PC-3 (cell line): ENCODE results near the gene ENAH. TPM values are rescaled to one million over a fixed set of nuclear protein-coding genes. Genes with fewer than 3 reads are reported as not detected.

ENCODE experiments used
- ATAC-seq: fragments of 200-7000 bp; cut with Tn5 transposase; 2 replicates; pipeline ENCODE4 v1.9.1; 2020; ENCODE audit warnings: mild to moderate bottlenecking, moderate library complexity
- BruUV-seq: library from RNA; stranded (reverse); fragments of 400-500 nt; replicated peaks from 2 replicates; lab custom pipeline; 2021; lab: Mats Ljungman, UMichigan
- CTCF ChIA-PET: fragments of 300-600 bp; sonication (Branson Sonifier 250); formaldehyde crosslinking; loops from one replicate; lab custom pipeline; 2022; ENCODE audit warnings: antibody characterized with exemption; lab: Charles Lee
- POLR2A ChIA-PET: fragments of 300-600 bp; sonication (Branson Sonifier 250); formaldehyde crosslinking; loops from one replicate; lab custom pipeline; 2022; ENCODE audit warnings: antibody characterized with exemption; ENCODE audit not compliant: unreplicated experiment; lab: Charles Lee
- DNase-seq: peaks from one replicate; pipeline ENCODE4 v3.0.0-alpha.2; 2015
- H2AFZ ChIP-seq: fragments of 300-600 bp; sonication (generic); 2 replicates; pipeline ENCODE4 v1.6.0; 2016; ENCODE audit warnings: antibody characterized with exemption, low read length
- H3F3A ChIP-seq: fragments of 300-600 bp; sonication (generic); one replicate; pipeline ENCODE4 v1.6.0; 2017; ENCODE audit warnings: antibody characterized with exemption, low read length, control low read depth, mild to moderate bottlenecking; ENCODE audit not compliant: unreplicated experiment
- H3K27ac ChIP-seq: fragments of 300-600 bp; sonication (generic); 2 replicates; pipeline ENCODE4 v1.5.1; 2016; ENCODE audit warnings: mild to moderate bottlenecking, low read length
- H3K27me3 ChIP-seq: fragments of 300-600 bp; sonication (generic); 2 replicates; pipeline ENCODE4 v1.6.1; 2016; ENCODE audit warnings: low read length, mixed read lengths
- H3K36me3 ChIP-seq: fragments of 300-600 bp; sonication (generic); 2 replicates; pipeline ENCODE4 v1.6.1; 2016; ENCODE audit warnings: low read depth, mixed run types, low read length, mixed read lengths
- H3K4me1 ChIP-seq: fragments of 300-600 bp; sonication (generic); 2 replicates; pipeline ENCODE4 v1.5.1; 2016; ENCODE audit warnings: low read length; ENCODE audit not compliant: insufficient read depth
- H3K4me2 ChIP-seq: fragments of 300-600 bp; sonication (generic); 2 replicates; pipeline ENCODE4 v1.6.0; 2016; ENCODE audit warnings: low read length
- H3K4me3 ChIP-seq: fragments of 300-600 bp; sonication (generic); 2 replicates; pipeline ENCODE4 v1.5.1; 2016; ENCODE audit warnings: mild to moderate bottlenecking, low read length, mixed read lengths
- H3K79me2 ChIP-seq: fragments of 300-600 bp; sonication (generic); 2 replicates; pipeline ENCODE4 v1.6.1; 2017; ENCODE audit warnings: low read length, mixed read lengths
- H3K9ac ChIP-seq: fragments of 300-600 bp; sonication (generic); 2 replicates; pipeline ENCODE4 v1.6.0; 2016; ENCODE audit warnings: mild to moderate bottlenecking, low read length
- H3K9me2 ChIP-seq: fragments of 300-600 bp; sonication (generic); replicated peaks from 2 replicates; pipeline ENCODE4 v1.6.1; 2016; ENCODE audit warnings: mixed run types, low read length, mixed read lengths
- H3K9me3 ChIP-seq: fragments of 300-600 bp; sonication (generic); 2 replicates; pipeline ENCODE4 v1.6.1; 2016; ENCODE audit warnings: low read length, mixed read lengths
- H4K20me1 ChIP-seq: fragments of 300-600 bp; sonication (generic); 2 replicates; pipeline ENCODE4 v1.6.1; 2016; ENCODE audit warnings: low read length, mixed read lengths
- CTCF ChIP-seq: fragments of 300-600 bp; sonication (generic); conservative IDR thresholded peaks from 2 replicates; pipeline ENCODE4 v1.5.1; 2017; ENCODE audit warnings: antibody characterized with exemption, low read depth, mild to moderate bottlenecking, low read length
- EZH2 ChIP-seq: fragments of 300-600 bp; sonication (generic); IDR thresholded peaks from one replicate; pipeline ENCODE4 v1.6.1; 2017; ENCODE audit warnings: antibody characterized with exemption, mild to moderate bottlenecking, low read length; ENCODE audit not compliant: unreplicated experiment
- EZH2phosphoT487 ChIP-seq: fragments of 300-600 bp; sonication (generic); IDR thresholded peaks from 2 replicates; pipeline ENCODE4 v1.6.1; 2018; ENCODE audit warnings: mild to moderate bottlenecking, antibody characterized with exemption, low read length, borderline replicate concordance
- intact Hi-C: fragments of 100-400 bp; cut with micrococcal nuclease; formaldehyde crosslinking; loops from 2 replicates; pipeline ENCODE4 v1.9.0; 2023
- total RNA-seq: library from RNA; depleted of rRNA; stranded (reverse); fragments of >200 nt; gene quantifications from 2 replicates; pipeline ENCODE4 v1.2.3, GENCODE V29; 2014

ENAH gene
- total RNA-seq, 1 experiment from 2014 or later = 96.6 TPM

- DNase-seq (peak; percentile 67), ATAC-seq (peak; percentile 19)
- H3K27ac ChIP-seq = peak overlapping the region; percentile 77
- POLR2A ChIA-PET = interaction anchor here (0.5 to 0.6 kb wide), 2 partner anchors 56 to 119 kb away, joined by 3 read pairs; no protein-coding TSS in a partner anchor
- peaks cover 55% of the 10 kb centered on the region for H3K4me1 ChIP-seq
- no peaks in the 10 kb centered on the region for H3K36me3 ChIP-seq
- CTCF ChIA-PET = interaction anchor here (1.2 kb wide), 1 partner anchor 47 kb away, joined by 7 read pairs; no protein-coding TSS in a partner anchor
- H3K4me2 ChIP-seq = peak overlapping the region; percentile 94
- H3K9me2 ChIP-seq = no peaks in the 10 kb centered on the region
- no peaks in the 10 kb centered on the region for H3K9me3 ChIP-seq
- H4K20me1 ChIP-seq = peaks cover 21% of the 10 kb centered on the region
- no TSS peak for BruUV-seq
- H2AFZ ChIP-seq = peak overlapping the region; percentile 82
- intact Hi-C loops = no loop called here
- no peaks in the 10 kb centered on the region for H3K27me3 ChIP-seq
- peaks cover 11% of the 10 kb centered on the region for H3F3A ChIP-seq
- TF ChIP-seq CTCF (no peak), EZH2phosphoT487 (0 out of 2 replicates have a peak, but pooled peaks have one; percentile 31), EZH2 (no peak)
- peaks cover 53% of the 10 kb centered on the region for H3K79me2 ChIP-seq
- peak overlapping the region; percentile 87 for H3K9ac ChIP-seq
- peak overlapping the region; percentile 83 for H3K4me3 ChIP-seq
Observed at GRCh38 chr1:225653463-225654276, 747 bp upstream of the ENAH start.

- H3F3A ChIP-seq = peaks cover 11% of the 10 kb centered on the region
- intact Hi-C loops = loop anchor here (1.0 to 2.0 kb wide), 3 partner anchors 49 to 171 kb away; no protein-coding TSS in a partner anchor
- ChIA-PET CTCF (interaction anchor here (0.6 to 0.7 kb wide), 4 partner anchors 89 to 346 kb away, joined by 3 to 9 read pairs (median 4); no protein-coding TSS in a partner anchor), POLR2A (interaction anchor here (0.8 to 1.3 kb wide), 2 partner anchors 121 to 749 kb away, joined by 3 to 5 read pairs; no protein-coding TSS in a partner anchor)
- peaks cover 49% of the 10 kb centered on the region for H3K4me1 ChIP-seq
- H3K79me2 ChIP-seq = peaks cover 69% of the 10 kb centered on the region
- ATAC-seq (no peak), DNase-seq (peak; percentile 31)
- peak overlapping the region; percentile 46 for H3K27ac ChIP-seq
- H3K9ac ChIP-seq = peak overlapping the region; percentile 86
- H3K4me2 ChIP-seq = peak overlapping the region; percentile 89
- BruUV-seq = no TSS peak
- no peaks in the 10 kb centered on the region for H3K27me3 ChIP-seq
- H3K4me3 ChIP-seq = peak overlapping the region; percentile 98
- no peaks in the 10 kb centered on the region for H3K9me3 ChIP-seq
- peak overlapping the region; percentile 25 for H2AFZ ChIP-seq
- no peaks in the 10 kb centered on the region for H3K9me2 ChIP-seq
- H3K36me3 ChIP-seq = no peaks in the 10 kb centered on the region
- peaks cover 29% of the 10 kb centered on the region for H4K20me1 ChIP-seq
- no peak for TF ChIP-seq EZH2phosphoT487
- no peak for TF ChIP-seq CTCF
- TF ChIP-seq EZH2 = no peak
Observed at GRCh38 chr1:225651872-225652728, 823 bp downstream of the ENAH start.
